Right ventricle myocardium superior (tissue), 1 donor: ENCODE results near the gene KCNJ9. TPM values are rescaled to one million over a fixed set of nuclear protein-coding genes. Genes with fewer than 3 reads are reported as not detected.
"Not testable (repeated sequence)": the region's sequence is repeated elsewhere in the genome, so short reads cannot be mapped to it uniquely, and the experiment has no call there.

Experiments
- ATAC-seq: fragments of 200-7000 bp; cut with Tn5 transposase; one replicate; pipeline ENCODE4 v1.9.1; 2020; ENCODE audit warnings: mild to moderate bottlenecking; ENCODE audit not compliant: poor library complexity
- DNase-seq: peaks from one replicate; pipeline ENCODE4 v3.0.0-alpha.2; 2020
- intact Hi-C: fragments of 100-400 bp; cut with DNase I; formaldehyde crosslinking; loops from one replicate; pipeline ENCODE4 v1.11.2; 2022
- total RNA-seq: library from RNA; stranded (reverse); fragmentation: NEBNext Ultra II Directional; extraction: Animal tissue kit (Norgen Biotek cat#: 25700); gene quantifications from one replicate; pipeline ENCODE4 v1.2.1, GENCODE V29; 2021
- donor health status: DM: no; HTN: yes; CAD: no; lungs with severe emphysema.

The KCNJ9 gene
- total RNA-seq, 1 donor from 2014 or later, result not detected

GRCh38 chr1:160097911-160098851 is 16.8 kb downstream of the KCNJ9 start, which contains the start of gene IGSF8:
Gene IGSF8 (minus strand): TSS chr1:160098619. CDS start chr1:160098472, 147 bp downstream.
- DNase-seq (peak; percentile 94), ATAC-seq (peak; percentile 81)
- intact Hi-C loops, result no loop called here

DNA sequence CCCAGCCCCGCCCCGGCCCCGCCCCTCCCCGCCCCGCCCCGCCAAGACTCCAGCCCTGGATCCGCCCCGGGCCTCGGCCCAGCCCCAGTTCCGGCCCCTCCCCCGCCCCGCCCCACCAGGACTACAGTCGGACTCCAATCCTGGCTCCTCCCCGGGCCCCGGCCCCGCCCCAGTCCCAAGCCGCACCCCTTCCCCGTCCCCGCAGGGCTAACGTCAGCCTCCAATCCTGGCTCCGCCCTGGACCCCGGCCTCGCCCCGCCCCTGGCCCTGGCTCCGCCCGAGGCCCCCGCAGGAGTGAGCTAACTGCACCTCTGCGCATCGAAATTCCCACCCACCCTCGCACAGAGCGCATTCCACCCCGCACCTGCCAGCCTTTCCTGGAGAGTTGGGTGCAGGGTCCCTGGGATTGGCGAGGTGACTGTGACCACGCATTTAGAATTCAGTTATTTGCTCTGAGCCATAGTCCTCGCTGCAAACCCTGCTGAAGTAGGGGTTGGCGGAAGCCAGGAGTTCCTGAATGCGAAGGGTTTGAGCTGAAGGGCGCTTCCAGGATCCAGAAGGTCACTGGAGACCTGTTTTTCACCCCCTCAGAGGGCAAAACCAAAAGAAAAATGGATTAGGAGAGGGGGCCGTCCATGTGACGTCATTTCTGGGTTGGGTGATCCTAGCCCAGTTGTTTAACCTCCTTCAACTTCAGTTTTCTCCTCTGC is 17.7 kb downstream of the KCNJ9 start:
- ATAC-seq, result peak; percentile 88
- DNase-seq, result peak; percentile 98
- intact Hi-C loops, result no loop called here

DNA sequence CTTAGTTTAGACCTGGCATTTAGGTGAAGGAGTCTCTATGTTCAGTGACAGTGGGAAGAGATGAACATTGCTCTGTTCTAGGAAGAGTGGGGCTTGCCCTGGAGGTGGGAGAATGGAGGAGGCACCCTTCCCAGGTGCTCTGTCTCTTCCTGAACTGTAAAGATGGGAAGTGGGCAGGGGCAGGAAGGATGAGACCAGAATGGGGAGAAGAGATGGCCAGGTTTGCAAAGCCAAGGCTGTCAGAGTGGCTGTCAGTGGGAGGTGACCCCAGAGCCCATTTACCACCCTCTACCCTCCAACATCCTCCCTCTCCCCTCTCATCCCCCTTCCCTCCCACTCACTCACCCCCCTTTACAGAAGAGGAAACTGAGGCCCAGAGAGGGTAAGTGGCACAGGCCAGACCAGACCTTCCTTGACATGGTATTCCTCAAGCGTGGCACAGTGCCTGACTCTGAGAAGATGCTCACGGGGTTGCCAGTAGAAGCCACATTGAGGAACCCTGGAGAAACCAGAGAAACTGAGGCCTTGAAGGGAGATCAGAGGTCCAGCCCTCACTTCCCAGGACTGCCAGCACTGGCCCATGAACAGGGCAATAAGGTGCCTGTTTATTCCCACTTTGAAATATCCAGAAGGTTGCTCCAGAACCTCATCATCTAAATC is 18.5 kb downstream of the KCNJ9 start:
- intact Hi-C loops, result loop anchor here (2.0 to 5.0 kb wide), 3 partner anchors 97 to 191 kb away; no protein-coding TSS in a partner anchor
- ATAC-seq, result no peak

DNA sequence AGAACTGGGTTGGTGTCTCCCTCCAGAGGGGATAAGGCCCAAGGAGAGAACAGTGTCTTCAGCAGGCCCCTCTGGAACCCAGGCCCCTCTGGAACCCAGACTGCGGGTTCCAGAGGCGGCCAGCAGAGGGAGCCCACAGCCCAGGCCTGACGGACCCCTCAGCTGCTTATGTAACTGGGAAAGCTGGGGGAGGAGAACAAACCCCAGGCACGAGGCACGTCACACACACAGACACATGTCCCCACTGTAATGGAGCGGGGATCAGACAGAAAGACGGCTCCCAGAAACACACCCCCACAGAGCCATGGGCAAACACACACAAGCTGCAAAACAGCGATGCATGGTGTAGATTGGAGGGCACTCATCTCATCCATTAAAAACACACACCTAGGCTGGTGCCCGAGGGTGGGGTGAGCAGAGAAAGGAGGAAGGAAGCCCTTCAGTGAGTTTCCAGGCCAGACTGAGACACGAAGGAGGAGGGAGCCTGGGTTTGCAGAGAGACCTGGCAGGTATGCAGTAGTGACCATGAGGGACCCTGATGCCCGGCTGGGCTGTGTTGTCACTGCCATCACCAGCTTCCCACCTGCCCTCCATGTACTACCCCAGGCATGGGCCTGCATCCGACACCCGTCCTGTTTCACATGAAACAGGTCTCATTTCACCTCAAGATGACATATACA is 19.8 kb downstream of the KCNJ9 start:
- ATAC-seq (peak; percentile 48), DNase-seq (peak; percentile 87)
- intact Hi-C loops, result loop anchor here (2.0 to 5.0 kb wide), 3 partner anchors 96 to 190 kb away; no protein-coding TSS in a partner anchor

More for the DNA sequence above, 18.5 kb downstream of the KCNJ9 start:
- DNase-seq, result no peak

- intact Hi-C loops, result loop anchor here (2.0 to 5.0 kb wide), 3 partner anchors 95 to 189 kb away; no protein-coding TSS in a partner anchor
- ATAC-seq, result no peak
- DNase-seq, result no peak
Observed at GRCh38 chr1:160101717-160102522, 20.6 kb downstream of the KCNJ9 start.

- intact Hi-C loops, result loop anchor here (5.0 kb wide), 2 partner anchors 93 to 143 kb away; no protein-coding TSS in a partner anchor
- DNase-seq, result peak; percentile 27
- ATAC-seq, result no peak
Observed at GRCh38 chr1:160103658-160104408, 22.5 kb downstream of the KCNJ9 start.

GRCh38 chr1:160104486-160104885 is 23.1 kb downstream of the KCNJ9 start:
- intact Hi-C loops, result loop anchor here (5.0 kb wide), 2 partner anchors 93 to 143 kb away; no protein-coding TSS in a partner anchor
- ATAC-seq (no peak), DNase-seq (peak; percentile 13)

GRCh38 chr1:160105155-160105554 is 23.8 kb downstream of the KCNJ9 start:
- DNase-seq, result peak; percentile 11
- ATAC-seq, result no peak
- intact Hi-C loops, result no loop called here

DNA sequence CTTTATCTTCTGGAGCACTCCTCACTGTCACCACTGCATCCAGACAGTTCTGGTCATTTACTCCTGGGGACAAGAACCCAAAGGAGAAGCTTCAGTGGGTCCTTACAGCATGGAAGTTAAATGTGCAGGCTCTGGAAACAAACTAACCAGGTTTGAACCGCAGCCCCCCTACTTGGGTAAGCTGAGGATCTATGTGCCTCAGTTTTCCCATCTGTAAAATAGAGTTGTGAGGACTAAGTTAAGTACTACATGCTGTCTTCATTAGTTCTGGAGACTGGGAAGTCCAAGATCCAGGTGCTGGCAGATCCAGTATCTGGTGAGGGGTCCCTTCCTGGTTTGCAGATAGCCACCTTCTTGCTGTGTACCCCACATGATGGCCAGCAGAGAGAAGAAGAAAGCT is 26.2 kb downstream of the KCNJ9 start:
- intact Hi-C loops, result no loop called here
- no peak for ATAC-seq

GRCh38 chr1:160108888-160109662 is 27.7 kb downstream of the KCNJ9 start:
- DNase-seq (peak; percentile 25), ATAC-seq (no peak)
- intact Hi-C loops, result no loop called here

More for the DNA sequence above, 26.2 kb downstream of the KCNJ9 start:
- DNase-seq, result peak; percentile 1

- intact Hi-C loops, result no loop called here
- ATAC-seq, result no peak
- DNase-seq, result no peak
Observed at GRCh38 chr1:160109686-160110085, 28.3 kb downstream of the KCNJ9 start.

DNA sequence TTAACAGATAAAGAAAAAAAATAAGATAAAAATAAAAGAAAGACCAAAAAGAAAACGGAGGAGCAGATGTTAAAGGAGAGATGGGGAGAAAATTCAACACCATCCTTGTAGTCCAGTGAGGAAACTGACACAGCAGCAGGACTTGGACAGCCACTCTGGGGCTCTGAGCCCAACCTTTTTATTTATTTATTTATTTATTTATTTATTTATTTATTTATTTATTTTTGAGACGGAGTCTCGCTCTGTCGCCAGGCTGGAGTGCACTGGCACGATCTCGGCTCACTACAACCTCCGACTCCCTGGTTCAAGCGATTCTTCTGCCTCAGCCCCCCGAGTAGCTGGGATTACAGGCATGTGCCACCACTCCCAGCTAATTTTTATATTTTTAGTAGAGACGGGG is 30.1 kb downstream of the KCNJ9 start:
- peak; percentile 8 for DNase-seq
- intact Hi-C loops, ATAC-seq: not testable (repeated sequence)

- ATAC-seq (no peak), DNase-seq (peak; percentile 47)
- intact Hi-C loops, result no loop called here
Observed at GRCh38 chr1:160112357-160112756, 31.0 kb downstream of the KCNJ9 start.

- ATAC-seq, result no peak
- intact Hi-C loops, result no loop called here
- peak; percentile 30 for DNase-seq
Observed at GRCh38 chr1:160113407-160113806, 32.1 kb downstream of the KCNJ9 start.

GRCh38 chr1:160114085-160114484 is 32.7 kb downstream of the KCNJ9 start:
- intact Hi-C loops, result no loop called here
- ATAC-seq (no peak), DNase-seq (peak; percentile 54)
